Lower leg skin (tissue), 4 donors: ENCODE measurements around the gene PKD1L1. TPM values are rescaled to one million over a fixed set of nuclear protein-coding genes. Genes with fewer than 3 reads are reported as not detected.
A peak's percentile ranks its signal among the peaks of the same experiment; 100 is the strongest.

Source experiments
- DNase-seq, 2 donors: peaks; one replicate each; pipeline ENCODE4 v3.0.0-alpha.2; 2019; ENCODE audit warnings: low spot score in 2 of 2
- H3K4me3 ChIP-seq: fragments of 200-600 bp; sonication (generic); 2 replicates; pipeline ENCODE4 v1.5.1; 2017; ENCODE audit warnings: mild to moderate bottlenecking, low read depth; ENCODE audit not compliant: poor library complexity, severe bottlenecking
- CTCF ChIP-seq, 3 donors: fragments of 450-650 bp; IDR thresholded peaks; one replicate each; pipeline ENCODE4 v1.5.1; 2016; ENCODE audit warnings: antibody characterized with exemption in 3 of 3, mild to moderate bottlenecking in 3 of 3, moderate library complexity in 2 of 3
- POLR2A ChIP-seq, 2 donors: fragments of 450-650 bp; IDR thresholded peaks; one replicate each; pipeline ENCODE4 v1.6.1; 2016 to 2017; ENCODE audit warnings: antibody characterized with exemption in 2 of 2, mild to moderate bottlenecking in 1 of 2, moderate library complexity in 1 of 2
- WGBS, 2 donors: methylation state at CpG; one replicate each; pipeline ENCODE4 v1.1.5; 2018; 5-methylcytosine and 5-hydroxymethylcytosine counted together
- intact Hi-C: fragments of 100-400 bp; cut with DNase I; formaldehyde crosslinking; loops from one replicate; pipeline ENCODE4 v1.15.0; 2023; ENCODE audit warnings: low total_unique reads
- total RNA-seq, 4 donors: library from RNA; depleted of rRNA; stranded (reverse); fragments of >200 nt; gene quantifications; one replicate each; pipeline ENCODE4 v1.1.0, GENCODE V29; 2016

Gene PKD1L1
- total RNA-seq, 4 donors from 2014 or later = 0.04 to 0.12 (median 0.07) TPM

- intact Hi-C loops = no loop called here
- peak in 1 of 2 donors; percentile 52 for DNase-seq
- no peak overlapping the region for H3K4me3 ChIP-seq
- WGBS, 2 donors = 69 to 75% methylated on average over 17 of the region's 17 CpGs
- no peak for TF ChIP-seq POLR2A (IDR thresholded peaks at IDR 0.05)
- no peak for TF ChIP-seq CTCF (IDR thresholded peaks at IDR 0.05)
Observed at GRCh38 chr7:47937065-47937687, 11.1 kb downstream of the PKD1L1 start.

GRCh38 chr7:47936323-47936722 lies 11.9 kb downstream of the PKD1L1 start:
- H3K4me3 ChIP-seq = no peak overlapping the region
- intact Hi-C loops = no loop called here
- TF ChIP-seq POLR2A (IDR thresholded peaks at IDR 0.05) (no peak), CTCF (IDR thresholded peaks at IDR 0.05) (no peak)
- WGBS, 2 donors = 77 to 85% methylated on average over 4 of the region's 4 CpGs
- DNase-seq = peak in 1 of 2 donors; percentile 50

GRCh38 chr7:47935336-47935735 lies 12.9 kb downstream of the PKD1L1 start:
- 88 to 92% methylated on average over 10 of the region's 10 CpGs for WGBS, 2 donors
- H3K4me3 ChIP-seq = no peak overlapping the region
- DNase-seq = peak in 1 of 2 donors; percentile 49
- TF ChIP-seq POLR2A (IDR thresholded peaks at IDR 0.05) = no peak
- no peak for TF ChIP-seq CTCF (IDR thresholded peaks at IDR 0.05)
- intact Hi-C loops = no loop called here

GRCh38 chr7:47934831-47935230 lies 13.4 kb downstream of the PKD1L1 start:
- intact Hi-C loops = no loop called here
- TF ChIP-seq CTCF (IDR thresholded peaks at IDR 0.05) = no peak
- no peak for TF ChIP-seq POLR2A (IDR thresholded peaks at IDR 0.05)
- WGBS, 2 donors = 86 to 90% methylated on average over 6 of the region's 6 CpGs
- no peak overlapping the region for H3K4me3 ChIP-seq
- DNase-seq = peak in 1 of 2 donors; percentile 68

GRCh38 chr7:47933215-47933614 lies 15.1 kb downstream of the PKD1L1 start:
- WGBS, 2 donors = 84 to 86% methylated on average over 8 of the region's 8 CpGs
- intact Hi-C loops = no loop called here
- TF ChIP-seq POLR2A (IDR thresholded peaks at IDR 0.05) (no peak), CTCF (IDR thresholded peaks at IDR 0.05) (no peak)
- H3K4me3 ChIP-seq = no peak overlapping the region
- peak in 1 of 2 donors; percentile 45 for DNase-seq
